ENCODE data around the gene SNW1.

The SNW1 gene

DNA sequence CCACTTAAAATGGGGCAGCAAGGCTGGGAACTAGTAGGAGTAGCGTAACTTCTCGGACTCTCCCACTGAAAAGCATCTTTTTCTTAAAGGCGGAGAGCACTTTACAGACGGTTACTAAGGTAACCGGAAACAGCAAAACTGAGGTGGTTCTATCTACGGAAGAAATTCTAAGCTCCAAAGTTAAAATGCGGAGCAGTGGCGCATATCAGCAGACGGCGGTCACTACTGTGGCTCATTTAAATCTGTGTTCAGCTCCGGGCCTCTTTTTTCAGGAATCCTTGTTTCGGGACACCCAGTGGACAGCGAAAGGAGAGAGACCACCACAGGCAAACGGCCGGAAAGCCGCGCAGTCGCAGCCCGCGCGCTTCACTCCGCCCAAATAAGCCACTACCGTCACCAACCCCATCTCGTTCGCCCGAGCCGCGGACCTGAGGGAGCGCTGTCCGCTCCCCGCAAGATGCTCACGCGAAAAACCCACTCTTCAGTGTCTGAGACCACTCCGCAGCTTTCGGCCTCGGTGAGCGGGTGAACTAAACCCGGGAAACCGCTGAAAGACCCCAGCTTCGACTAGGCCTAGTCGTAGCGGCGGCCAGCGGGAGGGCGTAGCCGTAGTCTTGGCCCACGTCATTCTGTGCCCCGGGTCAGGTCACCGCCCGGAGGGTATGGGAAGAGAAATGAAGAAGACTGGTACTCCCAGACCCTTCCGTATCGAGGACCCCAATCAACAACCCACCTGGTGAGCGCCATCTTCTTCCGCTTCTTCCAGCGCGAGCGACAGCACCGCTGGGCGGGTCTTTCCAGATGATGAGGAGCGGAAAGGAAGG, at the start of gene SNW1:
SNW1 (minus strand) TSS at position 776 of the 824 bp plus-strand sequence; CDS start at position 747, 29 bp downstream.
- Histone ChIP-seq H3K9ac (ENCODE audit: low read length) (peak within 1 kb of the TSS; percentile 96), H3K79me2 (ENCODE audit: insufficient read depth, low read length) (peaks cover 44% of the 10 kb centered on the region), H3K4me1 (ENCODE audit: insufficient read depth, low read length, severe bottlenecking) (peaks cover 47% of the 10 kb centered on the region), H3K27me3 (ENCODE audit: insufficient read depth, low read length) (no peaks in the 10 kb centered on the region), H3F3A (ENCODE audit: insufficient read depth, low read length) (no peaks in the 10 kb centered on the region), H3K36me3 (ENCODE audit: insufficient read depth, low read length) (peaks cover 34% of the 10 kb centered on the region), H4K20me1 (ENCODE audit: insufficient read depth, low read length) (no peaks in the 10 kb centered on the region), H3K4me3 (ENCODE audit: low read depth, low read length, poor library complexity, severe bottlenecking) (peak within 1 kb of the TSS; percentile 98), H3K4me2 (ENCODE audit: low read length) (peak within 1 kb of the TSS; percentile 100), H3K9me3 (ENCODE audit: low read length) (no peaks in the 10 kb centered on the region), H3K9me2 (ENCODE audit: low read depth, low read length) (no peaks in the 10 kb centered on the region), H2AFZ (ENCODE audit: low read length) (peak within 1 kb of the TSS; percentile 99), H3K27ac (ENCODE audit: low read depth, low read length, poor library complexity, severe bottlenecking) (peak within 1 kb of the TSS; percentile 76)
- TF ChIP-seq, protein P1, sequence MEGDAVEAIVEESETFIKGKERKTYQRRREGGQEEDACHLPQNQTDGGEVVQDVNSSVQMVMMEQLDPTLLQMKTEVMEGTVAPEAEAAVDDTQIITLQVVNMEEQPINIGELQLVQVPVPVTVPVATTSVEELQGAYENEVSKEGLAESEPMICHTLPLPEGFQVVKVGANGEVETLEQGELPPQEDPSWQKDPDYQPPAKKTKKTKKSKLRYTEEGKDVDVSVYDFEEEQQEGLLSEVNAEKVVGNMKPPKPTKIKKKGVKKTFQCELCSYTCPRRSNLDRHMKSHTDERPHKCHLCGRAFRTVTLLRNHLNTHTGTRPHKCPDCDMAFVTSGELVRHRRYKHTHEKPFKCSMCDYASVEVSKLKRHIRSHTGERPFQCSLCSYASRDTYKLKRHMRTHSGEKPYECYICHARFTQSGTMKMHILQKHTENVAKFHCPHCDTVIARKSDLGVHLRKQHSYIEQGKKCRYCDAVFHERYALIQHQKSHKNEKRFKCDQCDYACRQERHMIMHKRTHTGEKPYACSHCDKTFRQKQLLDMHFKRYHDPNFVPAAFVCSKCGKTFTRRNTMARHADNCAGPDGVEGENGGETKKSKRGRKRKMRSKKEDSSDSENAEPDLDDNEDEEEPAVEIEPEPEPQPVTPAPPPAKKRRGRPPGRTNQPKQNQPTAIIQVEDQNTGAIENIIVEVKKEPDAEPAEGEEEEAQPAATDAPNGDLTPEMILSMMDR (IDR thresholded peaks at IDR 0.05; ENCODE audit: low read length) = 0 out of 2 replicates have a peak, but pooled peaks have one; percentile 5
- no peak for TF ChIP-seq EZH2 (IDR thresholded peaks at IDR 0.05; ENCODE audit: borderline replicate concordance, low read length)

DNA sequence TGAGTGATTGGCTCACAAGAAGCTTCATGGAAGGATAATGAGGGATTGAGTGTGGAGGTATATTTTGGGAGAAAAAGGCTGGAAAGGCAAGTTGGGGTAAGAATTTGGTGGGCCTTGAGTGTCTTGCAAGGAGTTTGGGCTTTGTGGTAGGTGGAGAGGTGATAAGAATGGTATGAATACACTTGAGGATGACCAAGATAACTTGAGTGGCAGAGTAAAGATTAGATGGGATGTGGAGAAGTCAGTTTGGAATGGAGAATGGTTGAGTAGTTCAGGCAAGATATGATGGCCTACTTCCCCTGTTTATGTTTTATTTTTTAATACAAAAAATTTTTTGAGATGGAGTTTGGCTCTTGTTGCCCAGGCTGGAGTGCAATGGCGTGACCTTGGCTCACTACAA, 48.1 kb upstream of the SNW1 start:
- H4K20me1 ChIP-seq (ENCODE audit: insufficient read depth, low read length) = no peaks in the 10 kb centered on the region

GRCh38 chr14:77808250-77808649, 47.3 kb upstream of the SNW1 start:
- Histone ChIP-seq H3K9me3 (ENCODE audit: low read length) (no peaks in the 10 kb centered on the region), H3K9ac (ENCODE audit: low read length) (no peak overlapping the region), H3K27me3 (ENCODE audit: insufficient read depth, low read length) (no peaks in the 10 kb centered on the region), H3K36me3 (ENCODE audit: insufficient read depth, low read length) (no peaks in the 10 kb centered on the region), H3K9me2 (ENCODE audit: low read depth, low read length) (no peaks in the 10 kb centered on the region), H2AFZ (ENCODE audit: low read length) (no peak overlapping the region), H3K4me1 (ENCODE audit: insufficient read depth, low read length, severe bottlenecking) (no peaks in the 10 kb centered on the region), H3K79me2 (ENCODE audit: insufficient read depth, low read length) (no peaks in the 10 kb centered on the region), H3K4me2 (ENCODE audit: low read length) (no peak overlapping the region), H4K20me1 (ENCODE audit: insufficient read depth, low read length) (no peaks in the 10 kb centered on the region), H3F3A (ENCODE audit: insufficient read depth, low read length) (no peaks in the 10 kb centered on the region), H3K4me3 (ENCODE audit: low read depth, low read length, poor library complexity, severe bottlenecking) (no peak overlapping the region), H3K27ac (ENCODE audit: low read depth, low read length, poor library complexity, severe bottlenecking) (no peak overlapping the region)
- TF ChIP-seq, protein P1 (IDR thresholded peaks at IDR 0.05; ENCODE audit: low read length) = no peak
- no peak for TF ChIP-seq EZH2 (IDR thresholded peaks at IDR 0.05; ENCODE audit: borderline replicate concordance, low read length)

More for the DNA sequence above, 48.1 kb upstream of the SNW1 start:
- TF ChIP-seq, protein P1 (IDR thresholded peaks at IDR 0.05; ENCODE audit: low read length) = no peak
- TF ChIP-seq EZH2 (IDR thresholded peaks at IDR 0.05; ENCODE audit: borderline replicate concordance, low read length) = no peak
- Histone ChIP-seq H3K27ac (ENCODE audit: low read depth, low read length, poor library complexity, severe bottlenecking) (no peak overlapping the region), H3K4me3 (ENCODE audit: low read depth, low read length, poor library complexity, severe bottlenecking) (no peak overlapping the region), H3F3A (ENCODE audit: insufficient read depth, low read length) (no peaks in the 10 kb centered on the region), H3K79me2 (ENCODE audit: insufficient read depth, low read length) (no peaks in the 10 kb centered on the region), H3K27me3 (ENCODE audit: insufficient read depth, low read length) (no peaks in the 10 kb centered on the region), H3K9me3 (ENCODE audit: low read length) (no peaks in the 10 kb centered on the region), H3K9ac (ENCODE audit: low read length) (no peak overlapping the region), H3K9me2 (ENCODE audit: low read depth, low read length) (no peaks in the 10 kb centered on the region), H3K4me1 (ENCODE audit: insufficient read depth, low read length, severe bottlenecking) (no peaks in the 10 kb centered on the region), H2AFZ (ENCODE audit: low read length) (no peak overlapping the region), H3K4me2 (ENCODE audit: low read length) (no peak overlapping the region), H3K36me3 (ENCODE audit: insufficient read depth, low read length) (no peaks in the 10 kb centered on the region)

All from OCI-LY1 (cell line).